Measurements from ENCODE around the gene MYCBP2.

DNA sequence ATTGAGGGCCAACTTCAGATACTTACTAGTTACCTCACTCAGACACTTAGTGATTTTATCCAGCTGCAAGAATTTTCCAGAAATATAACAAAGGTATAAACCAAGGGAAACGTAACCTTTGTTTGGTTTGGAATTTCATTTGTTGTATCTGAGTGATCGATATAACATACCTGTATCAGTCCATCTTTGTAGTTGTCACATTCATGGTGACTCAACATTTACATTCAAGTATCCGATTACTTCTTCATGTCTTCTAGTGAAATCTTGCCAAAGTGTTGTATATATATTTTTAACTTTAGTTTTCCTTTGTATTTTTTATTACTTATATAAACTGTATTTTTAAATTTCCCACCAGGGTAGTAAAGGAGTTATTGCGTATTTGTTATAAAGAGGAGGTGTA is 16.9 kb upstream of the MYCBP2 start:
- TF ChIP-seq, protein P1, sequence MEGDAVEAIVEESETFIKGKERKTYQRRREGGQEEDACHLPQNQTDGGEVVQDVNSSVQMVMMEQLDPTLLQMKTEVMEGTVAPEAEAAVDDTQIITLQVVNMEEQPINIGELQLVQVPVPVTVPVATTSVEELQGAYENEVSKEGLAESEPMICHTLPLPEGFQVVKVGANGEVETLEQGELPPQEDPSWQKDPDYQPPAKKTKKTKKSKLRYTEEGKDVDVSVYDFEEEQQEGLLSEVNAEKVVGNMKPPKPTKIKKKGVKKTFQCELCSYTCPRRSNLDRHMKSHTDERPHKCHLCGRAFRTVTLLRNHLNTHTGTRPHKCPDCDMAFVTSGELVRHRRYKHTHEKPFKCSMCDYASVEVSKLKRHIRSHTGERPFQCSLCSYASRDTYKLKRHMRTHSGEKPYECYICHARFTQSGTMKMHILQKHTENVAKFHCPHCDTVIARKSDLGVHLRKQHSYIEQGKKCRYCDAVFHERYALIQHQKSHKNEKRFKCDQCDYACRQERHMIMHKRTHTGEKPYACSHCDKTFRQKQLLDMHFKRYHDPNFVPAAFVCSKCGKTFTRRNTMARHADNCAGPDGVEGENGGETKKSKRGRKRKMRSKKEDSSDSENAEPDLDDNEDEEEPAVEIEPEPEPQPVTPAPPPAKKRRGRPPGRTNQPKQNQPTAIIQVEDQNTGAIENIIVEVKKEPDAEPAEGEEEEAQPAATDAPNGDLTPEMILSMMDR (conservative IDR thresholded peaks at IDR 0.05; ENCODE audit: low read length): no peak
- TF ChIP-seq EZH2phosphoT487 (IDR thresholded peaks at IDR 0.05; ENCODE audit: borderline replicate concordance, low read depth, low read length): no peak

All from OCI-LY7 (cell line).